ENCODE measurements around the gene PPM1J. TPM values are rescaled to one million over a fixed set of nuclear protein-coding genes. Genes with fewer than 3 reads are reported as not detected.

Gene PPM1J
- total and polyA plus RNA-seq, 9 of the 15 experiments (the other 6 are each of a cell fraction or from before 2014, with no cell fraction given) = 0.25 to 10.5 (median 4.2) TPM

DNA sequence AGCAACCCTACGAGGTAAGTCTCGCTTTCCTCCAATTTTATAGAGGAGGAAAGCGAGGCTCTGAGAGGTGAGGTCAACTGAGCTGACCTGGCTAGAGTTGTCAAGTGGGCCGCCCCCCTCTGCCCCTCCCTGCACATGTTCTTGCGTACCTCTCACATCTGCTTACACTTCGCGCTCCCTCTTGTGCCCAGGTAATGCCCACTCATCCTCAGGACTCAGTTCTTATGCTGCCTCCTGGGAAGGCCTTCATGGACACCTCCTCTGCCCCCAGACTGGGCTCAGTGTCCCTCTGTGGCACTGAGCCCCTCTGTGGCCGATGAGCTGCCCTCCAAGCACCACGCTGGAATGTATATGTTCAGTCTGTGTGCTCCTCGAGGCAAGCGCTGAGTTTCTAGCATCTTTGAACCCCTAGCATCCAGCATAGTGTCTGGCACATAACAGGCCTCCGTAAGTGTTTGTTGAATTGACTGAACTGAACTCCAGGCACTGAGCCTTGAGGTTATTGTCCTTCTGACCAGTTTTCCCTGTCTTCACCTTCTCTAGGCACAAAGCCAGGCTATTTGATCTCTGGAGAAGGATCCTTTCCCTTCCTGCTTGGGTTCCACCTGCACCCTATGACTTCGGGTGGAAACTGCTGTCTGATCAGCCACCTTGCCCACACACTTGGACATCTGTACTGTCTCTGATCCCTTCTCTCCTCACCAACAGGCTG is 27.2 kb downstream of the PPM1J start (continued):
- TF ChIP-seq E2F8 (IDR thresholded peaks at IDR 0.05; ENCODE audit: low read depth, partially characterized antibody) (no peak), ZNF785 (CRISPR knock-in tag; IDR thresholded peaks at IDR 0.05) (no peak), NRF1 (conservative IDR thresholded peaks at IDR 0.05 in 1 of 2, IDR thresholded peaks at IDR 0.05 in 1 of 2) (no peak), HDAC1 (IDR thresholded peaks at IDR 0.05) (no peak), TSHZ1 (CRISPR knock-in tag; IDR thresholded peaks at IDR 0.05) (no peak), HMGN3 (IDR thresholded peaks at IDR 0.05; ENCODE audit: borderline replicate concordance, extremely low read depth, insufficient read length, low read depth, low read length) (no peak)
- TF ChIP-seq, protein P1, sequence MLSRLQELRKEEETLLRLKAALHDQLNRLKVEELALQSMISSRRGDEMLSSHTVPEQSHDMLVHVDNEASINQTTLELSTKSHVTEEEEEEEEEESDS (CRISPR knock-in tag; IDR thresholded peaks at IDR 0.05) = no peak
